ENCODE results near the gene ITM2C. TPM values are rescaled to one million over a fixed set of nuclear protein-coding genes. Genes with fewer than 3 reads are reported as not detected.

ITM2C gene
- total and polyA plus RNA-seq, 2 of the 13 experiments (the other 11 are each of a cell fraction or from before 2014, with no cell fraction given): 70.5 to 270 TPM

- TF ChIP-seq IKZF4 (CRISPR knock-in tag; IDR thresholded peaks at IDR 0.05; ENCODE audit: borderline replicate concordance, low read depth, not compliant biosample characterization): peak; percentile 81
- no peak for TF ChIP-seq PHB2 (IDR thresholded peaks at IDR 0.05; ENCODE audit: partially characterized antibody)
- no peak for TF ChIP-seq FLYWCH1 (CRISPR knock-in tag; IDR thresholded peaks at IDR 0.05)
- peak; percentile 97; the same call in 1 of the 2 replicates for TF ChIP-seq ZFP82 (CRISPR knock-in tag; IDR thresholded peaks at IDR 0.05; ENCODE audit: borderline replicate concordance)
- TF ChIP-seq ZNF253 (CRISPR knock-in tag; IDR thresholded peaks at IDR 0.05; ENCODE audit: borderline replicate concordance): 0 out of 2 replicates have a peak, but pooled peaks have one; percentile 52
- no peak for TF ChIP-seq ZNF205 (CRISPR knock-in tag; IDR thresholded peaks at IDR 0.05)
- peak; percentile 44; the same call in 1 of the 2 replicates for TF ChIP-seq ZNF274 (CRISPR knock-in tag; IDR thresholded peaks at IDR 0.05)
- TF ChIP-seq FOXK1 (CRISPR knock-in tag; IDR thresholded peaks at IDR 0.05; ENCODE audit: borderline replicate concordance, low read depth): no peak; the same call in 1 of the 2 replicates
- TF ChIP-seq TFAP4 (IDR thresholded peaks at IDR 0.05; ENCODE audit: borderline replicate concordance, low read depth): no peak
- TF ChIP-seq ZNF704 (CRISPR knock-in tag; IDR thresholded peaks at IDR 0.05; ENCODE audit: borderline replicate concordance): 0 out of 2 replicates have a peak, but pooled peaks have one; percentile 63
- no peak for TF ChIP-seq ZNF251 (CRISPR knock-in tag; IDR thresholded peaks at IDR 0.05)
- TF ChIP-seq YEATS2 (CRISPR knock-in tag; IDR thresholded peaks at IDR 0.05; ENCODE audit: borderline replicate concordance): no peak; the same call in 1 of the 2 replicates
- no peak for TF ChIP-seq ELK4 (CRISPR knock-in tag; IDR thresholded peaks at IDR 0.05; ENCODE audit: borderline replicate concordance)
- no peak for TF ChIP-seq MAFF (IDR thresholded peaks at IDR 0.05; ENCODE audit: low read depth, low read length)
- TF ChIP-seq SMYD3 (CRISPR knock-in tag; IDR thresholded peaks at IDR 0.05): no peak
- TF ChIP-seq KLF15 (CRISPR knock-in tag; IDR thresholded peaks at IDR 0.05; ENCODE audit: borderline replicate concordance): no peak
- TF ChIP-seq PHF21A (CRISPR knock-in tag; IDR thresholded peaks at IDR 0.05): no peak
- TF ChIP-seq TEAD3 (CRISPR knock-in tag; optimal IDR thresholded peaks at IDR 0.05; ENCODE audit: borderline replicate concordance): peak; percentile 45
- TF ChIP-seq THAP11 (CRISPR knock-in tag; IDR thresholded peaks at IDR 0.05): peak; percentile 46; the same call in 1 of the 2 replicates
- no peak for TF ChIP-seq THRA (CRISPR knock-in tag; IDR thresholded peaks at IDR 0.05; ENCODE audit: borderline replicate concordance)
- no peak for TF ChIP-seq ZBTB42 (CRISPR knock-in tag; IDR thresholded peaks at IDR 0.05)
- TF ChIP-seq PHF8 (CRISPR knock-in tag; IDR thresholded peaks at IDR 0.05): peak; percentile 79
- TF ChIP-seq HOXA5 (CRISPR knock-in tag; IDR thresholded peaks at IDR 0.05): peak; percentile 37; the same call in 1 of the 2 replicates
- TF ChIP-seq E2F5 (CRISPR knock-in tag; conservative IDR thresholded peaks at IDR 0.05): no peak
- no peak for TF ChIP-seq SIX1 (CRISPR knock-in tag; IDR thresholded peaks at IDR 0.05; ENCODE audit: borderline replicate concordance)
Measured at GRCh38 chr2:230864605-230865306, at the start of gene ITM2C (continued).
